Body of pancreas (tissue), 4 donors: Measurements from ENCODE around the gene ATP8B4.

Source experiments
- POLR2A ChIP-seq, 3 donors: fragments of 450-650 bp; IDR thresholded peaks; one replicate each; pipeline ENCODE4 v1.6.1; 2016; ENCODE audit warnings: antibody characterized with exemption in 3 of 3, mild to moderate bottlenecking in 2 of 3
- TF ChIP-seq, protein P1 (sequence below), 7 experiments: fragments of 450-650 bp in 4 of 7; fragments of 200-600 bp in 3 of 7; sonication (generic) in 3 of 7; IDR thresholded peaks; one replicate each; pipeline ENCODE4 v1.5.1; 2016 to 2019; ENCODE audit warnings: antibody characterized with exemption in 7 of 7

DNA sequence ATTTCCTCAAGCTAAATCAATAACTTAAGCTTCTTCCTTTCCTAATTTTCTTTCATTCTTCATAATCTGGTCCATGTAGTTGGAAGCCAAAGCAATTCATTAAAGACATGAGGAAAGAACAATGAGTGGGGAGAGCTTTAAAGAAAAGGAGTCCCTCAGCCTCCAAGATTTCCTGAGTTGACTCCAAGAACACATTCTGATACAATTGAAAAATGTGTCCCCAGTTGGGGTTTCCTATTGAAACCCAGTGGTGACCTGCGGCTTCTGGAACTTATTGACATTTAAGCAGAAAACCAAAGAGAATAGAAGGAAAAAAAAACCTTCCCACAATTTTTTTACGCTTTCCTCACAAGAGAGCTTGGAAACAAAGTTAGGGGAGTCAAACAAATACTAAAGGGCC is 37.0 kb downstream of the ATP8B4 start:
- no peak for TF ChIP-seq POLR2A (IDR thresholded peaks at IDR 0.05)
- TF ChIP-seq, protein P1, sequence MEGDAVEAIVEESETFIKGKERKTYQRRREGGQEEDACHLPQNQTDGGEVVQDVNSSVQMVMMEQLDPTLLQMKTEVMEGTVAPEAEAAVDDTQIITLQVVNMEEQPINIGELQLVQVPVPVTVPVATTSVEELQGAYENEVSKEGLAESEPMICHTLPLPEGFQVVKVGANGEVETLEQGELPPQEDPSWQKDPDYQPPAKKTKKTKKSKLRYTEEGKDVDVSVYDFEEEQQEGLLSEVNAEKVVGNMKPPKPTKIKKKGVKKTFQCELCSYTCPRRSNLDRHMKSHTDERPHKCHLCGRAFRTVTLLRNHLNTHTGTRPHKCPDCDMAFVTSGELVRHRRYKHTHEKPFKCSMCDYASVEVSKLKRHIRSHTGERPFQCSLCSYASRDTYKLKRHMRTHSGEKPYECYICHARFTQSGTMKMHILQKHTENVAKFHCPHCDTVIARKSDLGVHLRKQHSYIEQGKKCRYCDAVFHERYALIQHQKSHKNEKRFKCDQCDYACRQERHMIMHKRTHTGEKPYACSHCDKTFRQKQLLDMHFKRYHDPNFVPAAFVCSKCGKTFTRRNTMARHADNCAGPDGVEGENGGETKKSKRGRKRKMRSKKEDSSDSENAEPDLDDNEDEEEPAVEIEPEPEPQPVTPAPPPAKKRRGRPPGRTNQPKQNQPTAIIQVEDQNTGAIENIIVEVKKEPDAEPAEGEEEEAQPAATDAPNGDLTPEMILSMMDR (IDR thresholded peaks at IDR 0.05), result no peak
